K562 (cell line): ENCODE data around the gene DEFB124. TPM values are rescaled to one million over a fixed set of nuclear protein-coding genes. Genes with fewer than 3 reads are reported as not detected.

Experiments
- ATAC-seq: fragments of 200-7000 bp; cut with Tn5 transposase; 3 replicates; pipeline ENCODE4 v1.9.1; 2020; ENCODE audit warnings: moderate library complexity
- BruUV-seq: library from RNA; stranded (reverse); fragments of 400-500 nt; replicated peaks from 2 replicates; lab custom pipeline; 2021; lab: Mats Ljungman, UMichigan
- CTCF ChIA-PET: fragments of 300-600 bp; formaldehyde crosslinking; extraction: SDS; loops from one replicate; lab custom pipeline; 2021; ENCODE audit warnings: low intra/inter-chr PET ratio; lab: Yijun Ruan, JAX
- POLR2A ChIA-PET: fragments of 300-600, 350-650 bp; sonication (Branson Sonifier 250); formaldehyde crosslinking; extraction: SDS; loops from one replicate; lab custom pipeline; 2021; ENCODE audit warnings: antibody characterized with exemption, inconsistent platforms; lab: Yijun Ruan, JAX
- DNase-seq, 4 experiments: peaks; one replicate each; pipeline versions ENCODE4 v3.0.0 to v3.0.0-alpha.2; 2011 to 2018; ENCODE audit warnings: low spot score in 3 of 4, mixed read lengths in 3 of 4; ENCODE audit errors: extremely low read depth in 1 of 4
- FAIRE-seq: peaks from 2 replicates; lab custom pipeline; 2011; peaks lifted over from hg19 to GRCh38; lab: Jason Lieb, UNC
- H2AFZ ChIP-seq: 2 replicates; pipeline ENCODE4 v1.6.0; 2011; ENCODE audit warnings: low read depth, low read length, control low read depth, inconsistent platforms
- H3K27ac ChIP-seq: fragments of 200-600 bp; 3 replicates; pipeline ENCODE4 v1.8.0; 2011; ENCODE audit warnings: low read depth, mild to moderate bottlenecking, control low read depth, inconsistent platforms, low read length, moderate library complexity, mixed read lengths; ENCODE audit errors: extremely low read depth
- H3K27me3 ChIP-seq, 2 experiments: fragments of 300-600 bp in 1 of 2; 2 replicates in 1 of 2; 3 replicates in 1 of 2; pipeline versions ENCODE4 v1.6.0 to v1.8.0; 2011; ENCODE audit warnings: inconsistent platforms in 2 of 2, low read length in 2 of 2, mild to moderate bottlenecking in 1 of 2, mixed read lengths in 1 of 2, moderate library complexity in 1 of 2; ENCODE audit not compliant: control insufficient read depth in 2 of 2, insufficient read depth in 2 of 2
- H3K36me3 ChIP-seq: fragments of 300-600 bp; 3 replicates; pipeline ENCODE4 v1.8.0; 2011; ENCODE audit warnings: mild to moderate bottlenecking, low read length, inconsistent platforms; ENCODE audit not compliant: control insufficient read depth, insufficient read depth
- H3K4me1 ChIP-seq, 2 experiments: fragments of 200-600 bp in 1 of 2; replicated peaks in 1 of 2; 2 replicates in 1 of 2; 3 replicates in 1 of 2; pipeline versions ENCODE4 v1.5.1 to v1.8.0; 2011; ENCODE audit warnings: inconsistent platforms in 2 of 2, low read length in 2 of 2, mild to moderate bottlenecking in 1 of 2, mixed read lengths in 1 of 2, moderate library complexity in 1 of 2; ENCODE audit not compliant: control insufficient read depth in 2 of 2, insufficient read depth in 2 of 2
- H3K4me2 ChIP-seq: 2 replicates; pipeline ENCODE4 v1.6.1; 2011; ENCODE audit warnings: low read length, control low read depth, inconsistent platforms, mixed read lengths; ENCODE audit not compliant: insufficient read depth
- H3K4me3 ChIP-seq: fragments of 200-600 bp; sonication (generic), shearing (Covaris generic); 2 replicates; pipeline ENCODE4 v1.5.1; 2016; ENCODE audit warnings: control low read depth, inconsistent platforms
- H3K79me2 ChIP-seq: fragments of 200-600 bp; 3 replicates; pipeline ENCODE4 v1.8.0; 2011; ENCODE audit warnings: low read length, inconsistent platforms; ENCODE audit not compliant: control insufficient read depth, insufficient read depth
- H3K9ac ChIP-seq, 2 experiments: 2 replicates each; pipeline versions ENCODE4 v1.6.0 to v1.6.1; 2011; ENCODE audit warnings: low read depth in 2 of 2, low read length in 2 of 2, control low read depth in 1 of 2, inconsistent platforms in 1 of 2, mild to moderate bottlenecking in 1 of 2, mixed read lengths in 1 of 2; ENCODE audit not compliant: insufficient read depth in 1 of 2
- H3K9me1 ChIP-seq: one replicate; pipeline ENCODE4 v1.6.0; 2011; ENCODE audit warnings: inconsistent platforms, mild to moderate bottlenecking, low read length, moderate library complexity; ENCODE audit not compliant: control insufficient read depth, insufficient read depth
- H3K9me3 ChIP-seq: replicated peaks from 2 replicates; pipeline ENCODE4 v1.5.1; 2011; ENCODE audit warnings: low read depth, low read length, inconsistent platforms; ENCODE audit not compliant: control insufficient read depth, insufficient read depth
- H4K20me1 ChIP-seq: replicated peaks from 2 replicates; pipeline ENCODE4 v1.6.1; 2011; ENCODE audit warnings: low read length, inconsistent platforms, mixed read lengths; ENCODE audit not compliant: control insufficient read depth, insufficient read depth
- CBFB ChIP-seq: sonication (generic); formaldehyde crosslinking; IDR thresholded peaks from 2 replicates; pipeline ENCODE4 v1.4.0; 2020; ENCODE audit warnings: mild to moderate bottlenecking, missing genetic modification reagents
- GATAD2A ChIP-seq: fragments of 450-650 bp; IDR thresholded peaks from 2 replicates; pipeline ENCODE4 v1.6.1; 2017
- KAT2B ChIP-seq: IDR thresholded peaks from one replicate; pipeline ENCODE4 v1.6.1; 2012; ENCODE audit warnings: low read depth, mild to moderate bottlenecking, control low read depth, inconsistent platforms, low read length, moderate library complexity
- KAT7 ChIP-seq: sonication (generic); formaldehyde crosslinking; IDR thresholded peaks from 2 replicates; pipeline ENCODE4 v1.8.0; 2022; ENCODE audit warnings: missing genetic modification reagents, mild to moderate bottlenecking, borderline replicate concordance
- MEIS2 ChIP-seq: fragments of 450-650 bp; IDR thresholded peaks from 2 replicates; pipeline ENCODE4 v1.6.1; 2014; ENCODE audit warnings: mild to moderate bottlenecking; ENCODE audit not compliant: partially characterized antibody
- NRF1 ChIP-seq, 2 experiments: fragments of 450-650 bp; IDR thresholded peaks in 1 of 2; conservative IDR thresholded peaks in 1 of 2; 2 replicates each; pipeline ENCODE4 v1.6.1; 2014; ENCODE audit warnings: mild to moderate bottlenecking in 2 of 2
- RNF219 ChIP-seq: fragments of 250-450 bp; sonication (Bioruptor Pico); IDR thresholded peaks from 2 replicates; pipeline ENCODE4 v1.5.0; 2022; ENCODE audit warnings: mild to moderate bottlenecking
- SUPT5H ChIP-seq: fragments of 450-650 bp; IDR thresholded peaks from 2 replicates; pipeline ENCODE4 v1.6.1; 2016
- ZFP1 ChIP-seq: fragments of 450-650 bp; formaldehyde crosslinking; IDR thresholded peaks from 2 replicates; pipeline ENCODE4 v1.4.0; 2020; ENCODE audit warnings: mild to moderate bottlenecking, mixed read lengths
- WGBS: fragments of 100-300 bp; shearing (Covaris generic); methylation state at CpG from one replicate; pipeline ENCODE4 v1.1.6; 2016; ENCODE audit warnings: low coverage, mixed read lengths; ENCODE audit not compliant: insufficient coverage; ENCODE audit errors: missing lambda C conversion rate; 5-methylcytosine and 5-hydroxymethylcytosine counted together
- in situ Hi-C: fragments of 300-500 bp; cut with MboI; formaldehyde crosslinking; loops from 4 replicates; pipeline ENCODE4 v1.15.0; 2018; ENCODE audit warnings: inconsistent platforms, mixed read lengths
- intact Hi-C: fragments of 100-400 bp; cut with micrococcal nuclease; formaldehyde crosslinking; loops from 2 replicates; pipeline ENCODE4 v1.14.2; 2022
- polyA plus RNA-seq, 8 experiments: library from polyadenylated mRNA; depleted of rRNA in 4 of 8; stranded (reverse) in 5 of 8; unstranded in 3 of 8; fragments of >200 nt; fragmentation: Nextera tagmentation in 2 of 8; fragmentation: Illumina TruSeq in 1 of 8; extraction: Ambion mirVana in 2 of 8; extraction: Trizol in 1 of 8; gene quantifications; 2 replicates each; pipeline versions ENCODE4 v1.2.1 to v1.2.3, GENCODE V29; 2011 to 2014; ENCODE audit warnings: inconsistent platforms in 1 of 8, missing spikeins in 1 of 8
- total RNA-seq, 7 experiments: library from RNA; depleted of rRNA in 6 of 7; stranded (reverse); fragments of >200 nt in 6 of 7; fragmentation: Illumina TruSeq in 2 of 7; extraction: Trizol in 2 of 7; gene quantifications; 2 replicates each; pipeline versions ENCODE4 v1.2.1 to v1.2.3, GENCODE V29; 2011 to 2021; ENCODE audit warnings: low replicate concordance in 1 of 7
- TF ChIP-seq, protein P1 (sequence below): sonication (generic); formaldehyde crosslinking; IDR thresholded peaks from 2 replicates; pipeline ENCODE4 v1.8.1; 2023; ENCODE audit warnings: mild to moderate bottlenecking, missing genetic modification reagents
- TF ChIP-seq, protein P2 (sequence below), 2 experiments: fragments of 200-800 bp in 1 of 2; sonication (Bioruptor generic) in 1 of 2; sonication (generic) in 1 of 2; formaldehyde crosslinking in 1 of 2; IDR thresholded peaks in 1 of 2; conservative IDR thresholded peaks in 1 of 2; 2 replicates each; pipeline versions ENCODE4 v1.5.0 to v1.6.1; 2016 to 2020; ENCODE audit warnings: missing compliant biosample characterization in 1 of 2, missing genetic modification characterization in 1 of 2, missing genetic modification reagents in 1 of 2
- TF ChIP-seq, protein P3 (sequence below): fragments of 450-650 bp; formaldehyde crosslinking; IDR thresholded peaks from 2 replicates; pipeline ENCODE4 v1.4.0; 2022; ENCODE audit warnings: mild to moderate bottlenecking, moderate library complexity

DEFB124 gene
- total and polyA plus RNA-seq, 9 of the 15 experiments (the other 6 are each of a cell fraction or from before 2014, with no cell fraction given) = not detected

DNA sequence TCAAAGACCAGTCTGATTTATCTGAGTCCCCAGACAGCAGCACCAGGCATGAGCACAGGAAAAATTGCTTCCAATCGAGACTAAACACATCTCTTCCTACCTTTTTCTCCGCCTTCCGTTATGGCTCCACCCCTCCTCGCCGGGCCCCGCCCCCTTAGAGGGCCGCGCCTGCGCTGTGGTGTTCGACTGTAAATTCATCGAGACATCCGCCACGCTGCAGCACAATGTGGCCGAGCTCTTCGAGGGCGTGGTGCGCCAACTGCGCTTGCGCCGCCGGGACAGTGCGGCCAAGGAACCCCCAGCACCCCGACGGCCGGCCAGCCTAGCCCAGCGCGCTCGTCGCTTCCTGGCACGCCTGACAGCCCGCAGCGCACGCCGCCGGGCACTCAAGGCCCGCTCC, 9.1 kb upstream of the DEFB124 start (continued):
- TF ChIP-seq NRF1 (conservative IDR thresholded peaks at IDR 0.05 in 1 of 2, IDR thresholded peaks at IDR 0.05 in 1 of 2) = peak; percentile 91 to 92
- TF ChIP-seq MEIS2 = peak; percentile 55
- TF ChIP-seq GATAD2A = no peak
- TF ChIP-seq, protein P1, sequence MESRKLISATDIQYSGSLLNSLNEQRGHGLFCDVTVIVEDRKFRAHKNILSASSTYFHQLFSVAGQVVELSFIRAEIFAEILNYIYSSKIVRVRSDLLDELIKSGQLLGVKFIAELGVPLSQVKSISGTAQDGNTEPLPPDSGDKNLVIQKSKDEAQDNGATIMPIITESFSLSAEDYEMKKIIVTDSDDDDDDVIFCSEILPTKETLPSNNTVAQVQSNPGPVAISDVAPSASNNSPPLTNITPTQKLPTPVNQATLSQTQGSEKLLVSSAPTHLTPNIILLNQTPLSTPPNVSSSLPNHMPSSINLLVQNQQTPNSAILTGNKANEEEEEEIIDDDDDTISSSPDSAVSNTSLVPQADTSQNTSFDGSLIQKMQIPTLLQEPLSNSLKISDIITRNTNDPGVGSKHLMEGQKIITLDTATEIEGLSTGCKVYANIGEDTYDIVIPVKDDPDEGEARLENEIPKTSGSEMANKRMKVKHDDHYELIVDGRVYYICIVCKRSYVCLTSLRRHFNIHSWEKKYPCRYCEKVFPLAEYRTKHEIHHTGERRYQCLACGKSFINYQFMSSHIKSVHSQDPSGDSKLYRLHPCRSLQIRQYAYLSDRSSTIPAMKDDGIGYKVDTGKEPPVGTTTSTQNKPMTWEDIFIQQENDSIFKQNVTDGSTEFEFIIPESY = peak; percentile 67

GRCh38 chr20:31476643-31477215, 1.8 kb upstream of the DEFB124 start:
- FAIRE-seq (no peak), ATAC-seq (no peak), DNase-seq (no peak)
- Histone ChIP-seq H4K20me1 (no peaks in the 10 kb centered on the region; the same call in 1 of the 2 replicates), H3K4me2 (no peak overlapping the region), H3K4me3 (no peak overlapping the region), H3K9me3 (no peaks in the 10 kb centered on the region), H2AFZ (no peak overlapping the region), H3K27me3 (peaks cover 30 to 41% of the 10 kb centered on the region in 2 experiments; a peak in 4 of 5 replicates), H3K9ac (no peak overlapping the region), H3K36me3 (no peaks in the 10 kb centered on the region), H3K4me1 (peaks cover 5 to 16% of the 10 kb centered on the region in 2 experiments; a peak in 4 of 5 replicates), H3K79me2 (no peaks in the 10 kb centered on the region), H3K27ac (no peak overlapping the region), H3K9me1 (no peaks in the 10 kb centered on the region)
- BruUV-seq = no TSS peak
- CTCF ChIA-PET = no interaction called here
- POLR2A ChIA-PET = interaction anchor here (1.0 kb wide), 1 partner anchor 10 kb away, joined by 4 read pairs; no protein-coding TSS in a partner anchor
- intact Hi-C loops = no loop called here
- 0% methylated on average over 5 of the region's 6 CpGs for WGBS
- in situ Hi-C loops = no loop called here
- TF ChIP-seq KAT2B = no peak
- TF ChIP-seq CBFB (CRISPR knock-in tag) = no peak
- no peak for TF ChIP-seq KAT7 (CRISPR knock-in tag)
- TF ChIP-seq, protein P2, sequence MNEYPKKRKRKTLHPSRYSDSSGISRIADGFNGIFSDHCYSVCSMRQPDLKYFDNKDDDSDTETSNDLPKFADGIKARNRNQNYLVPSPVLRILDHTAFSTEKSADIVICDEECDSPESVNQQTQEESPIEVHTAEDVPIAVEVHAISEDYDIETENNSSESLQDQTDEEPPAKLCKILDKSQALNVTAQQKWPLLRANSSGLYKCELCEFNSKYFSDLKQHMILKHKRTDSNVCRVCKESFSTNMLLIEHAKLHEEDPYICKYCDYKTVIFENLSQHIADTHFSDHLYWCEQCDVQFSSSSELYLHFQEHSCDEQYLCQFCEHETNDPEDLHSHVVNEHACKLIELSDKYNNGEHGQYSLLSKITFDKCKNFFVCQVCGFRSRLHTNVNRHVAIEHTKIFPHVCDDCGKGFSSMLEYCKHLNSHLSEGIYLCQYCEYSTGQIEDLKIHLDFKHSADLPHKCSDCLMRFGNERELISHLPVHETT (CRISPR knock-in tag; conservative IDR thresholded peaks at IDR 0.05 in 1 of 2, IDR thresholded peaks at IDR 0.05 in 1 of 2) = no peak
- no peak for TF ChIP-seq ZFP1 (CRISPR knock-in tag)
- TF ChIP-seq RNF219 (CRISPR knock-in tag) = no peak
- no peak for TF ChIP-seq SUPT5H
- TF ChIP-seq, protein P3, sequence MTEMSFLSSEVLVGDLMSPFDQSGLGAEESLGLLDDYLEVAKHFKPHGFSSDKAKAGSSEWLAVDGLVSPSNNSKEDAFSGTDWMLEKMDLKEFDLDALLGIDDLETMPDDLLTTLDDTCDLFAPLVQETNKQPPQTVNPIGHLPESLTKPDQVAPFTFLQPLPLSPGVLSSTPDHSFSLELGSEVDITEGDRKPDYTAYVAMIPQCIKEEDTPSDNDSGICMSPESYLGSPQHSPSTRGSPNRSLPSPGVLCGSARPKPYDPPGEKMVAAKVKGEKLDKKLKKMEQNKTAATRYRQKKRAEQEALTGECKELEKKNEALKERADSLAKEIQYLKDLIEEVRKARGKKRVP (CRISPR knock-in tag) = no peak
